ENCODE data around the gene MPEG1.

Gene MPEG1

DNA sequence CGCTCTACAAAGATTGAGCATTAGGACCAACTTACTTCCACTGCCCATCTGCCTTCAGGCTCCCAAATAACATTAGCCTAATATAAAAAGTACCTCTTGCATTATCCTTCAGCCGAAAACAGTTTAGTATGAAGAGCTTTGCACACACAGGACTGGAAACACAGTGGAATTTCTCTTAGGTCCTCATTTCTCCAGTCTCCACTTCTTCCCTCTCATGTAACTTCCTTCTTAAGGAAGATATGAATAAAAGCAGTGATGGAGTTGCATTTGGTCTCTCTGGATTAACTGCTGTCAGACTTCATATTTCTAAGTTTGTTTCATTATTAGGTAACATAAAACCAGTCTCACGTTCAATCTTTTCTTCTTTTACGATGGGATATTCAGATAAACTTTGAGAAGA is 5.6 kb upstream of the MPEG1 start:
- no peak for DNase-seq (ENCODE audit: low read depth, low spot score)

DNA sequence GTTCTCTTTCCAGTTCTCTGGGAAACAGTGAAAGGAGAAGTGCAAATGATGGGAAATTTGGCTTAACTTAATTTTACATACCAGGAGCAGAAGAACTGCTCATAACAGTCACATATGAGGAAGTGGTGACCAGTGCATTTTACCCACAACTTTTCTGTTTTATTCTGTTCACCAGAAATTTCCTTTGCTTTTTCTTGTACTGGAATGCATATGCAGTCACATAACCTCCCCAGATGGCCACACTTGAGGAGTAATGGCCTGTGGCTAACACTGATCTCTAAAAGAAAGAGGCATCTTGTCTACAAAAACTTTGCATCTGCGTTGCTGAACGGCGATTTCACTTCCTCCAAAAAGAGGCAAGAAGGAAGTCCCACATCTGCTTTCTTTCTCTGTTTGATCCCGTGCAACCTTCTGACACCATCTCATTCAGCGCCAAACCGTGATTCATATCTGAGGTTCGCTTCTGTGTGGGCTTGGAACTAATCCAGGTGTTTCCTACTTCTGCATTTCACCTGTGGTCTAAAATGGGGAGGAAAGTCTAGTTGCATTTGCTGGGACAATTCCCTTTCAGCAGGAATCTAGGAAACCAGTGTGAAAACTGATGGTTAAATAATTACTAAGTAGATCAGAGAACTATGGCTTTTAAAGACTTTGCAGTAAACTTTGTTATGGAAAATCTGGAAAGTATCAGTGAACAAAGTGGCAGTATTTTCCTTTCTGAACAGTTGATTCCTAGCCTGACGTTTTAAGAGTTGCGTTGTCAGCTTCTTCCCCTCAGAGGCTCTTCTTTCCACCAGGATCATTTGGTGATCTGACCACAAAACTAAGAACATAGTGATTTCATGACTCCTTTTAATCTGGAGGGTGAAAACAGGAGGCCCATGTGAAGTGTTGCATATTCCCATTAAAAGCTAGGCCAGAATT is 4.2 kb upstream of the MPEG1 start:
- DNase-seq (ENCODE audit: low read depth, low spot score), result no peak

DNA sequence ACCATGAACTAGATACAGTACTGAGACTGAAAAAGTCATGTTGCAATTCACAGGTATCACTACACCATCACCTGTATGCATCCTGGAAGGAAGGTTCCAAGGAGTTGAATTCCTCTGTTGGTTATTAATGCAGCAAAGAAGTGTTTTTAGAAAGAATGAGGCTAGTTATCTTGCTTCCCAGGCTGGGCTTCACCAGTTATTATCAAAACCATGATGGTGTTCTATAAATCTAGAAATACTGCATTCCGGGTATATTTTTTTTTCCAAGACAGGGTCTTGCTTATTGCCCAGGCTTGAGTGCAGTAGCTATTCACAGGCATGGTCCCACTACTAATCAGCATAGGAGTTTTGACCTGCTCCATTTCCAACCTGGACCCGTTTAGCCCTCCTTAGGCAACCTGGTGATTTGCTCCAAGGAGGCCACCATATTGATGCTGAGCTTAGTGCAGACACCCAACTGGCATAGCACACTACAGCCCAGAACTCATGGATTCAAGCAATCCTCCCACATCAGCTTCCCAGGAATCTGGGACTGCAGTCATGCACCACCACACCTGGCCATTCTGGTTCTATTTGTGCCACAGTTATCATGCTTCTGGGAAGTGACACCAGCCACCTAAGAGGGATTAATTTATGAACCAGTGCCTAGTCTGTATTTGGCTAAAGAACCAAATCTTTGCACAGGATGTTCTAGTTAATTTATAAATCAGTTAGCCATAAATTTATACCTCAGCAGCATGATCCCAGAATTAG is 1.6 kb upstream of the MPEG1 start:
- DNase-seq (ENCODE audit: low read depth, low spot score), result no peak

DNA sequence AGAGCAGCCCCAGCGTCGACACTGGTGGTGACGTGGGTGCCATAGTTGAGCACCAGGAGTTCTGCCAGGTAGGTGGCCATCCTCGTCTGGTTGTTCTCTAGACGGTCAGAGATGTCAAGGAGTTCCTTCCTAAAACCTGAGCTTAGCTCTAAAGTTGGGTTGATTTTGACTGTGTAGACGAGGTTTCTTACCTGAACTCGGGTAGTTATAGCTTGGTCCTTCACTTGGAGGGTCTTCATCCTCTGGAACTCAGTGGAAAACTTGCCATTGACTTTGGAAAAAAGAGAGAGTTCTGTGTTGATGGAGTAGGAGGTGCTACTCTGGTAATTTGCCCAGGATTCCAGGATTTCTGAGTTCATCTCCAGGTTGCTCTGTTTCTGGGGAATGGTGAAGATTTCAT is 505 bp downstream of the MPEG1 start:
- DNase-seq (ENCODE audit: low read depth, low spot score), result no peak

DNA sequence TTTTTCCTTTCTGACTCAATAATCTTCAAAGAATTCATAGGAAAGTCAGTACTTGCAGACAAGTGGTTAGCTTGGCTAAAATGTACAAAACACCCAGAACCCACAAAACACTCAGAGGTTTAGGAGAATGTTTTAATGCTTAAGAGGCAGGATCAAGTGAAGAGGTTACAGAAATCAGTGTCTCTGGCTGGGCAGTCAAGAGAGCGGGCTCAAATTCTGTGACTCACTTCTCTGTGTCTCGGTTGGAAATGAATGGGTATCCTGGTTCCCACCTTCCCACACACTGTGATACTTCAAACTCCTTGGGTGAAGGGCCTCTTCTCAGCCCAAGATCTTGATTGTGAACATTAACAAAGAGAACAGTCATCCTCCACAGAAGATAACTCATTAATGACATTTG is 3.8 kb downstream of the MPEG1 start:
- no peak for DNase-seq (ENCODE audit: low read depth, low spot score)

DNA sequence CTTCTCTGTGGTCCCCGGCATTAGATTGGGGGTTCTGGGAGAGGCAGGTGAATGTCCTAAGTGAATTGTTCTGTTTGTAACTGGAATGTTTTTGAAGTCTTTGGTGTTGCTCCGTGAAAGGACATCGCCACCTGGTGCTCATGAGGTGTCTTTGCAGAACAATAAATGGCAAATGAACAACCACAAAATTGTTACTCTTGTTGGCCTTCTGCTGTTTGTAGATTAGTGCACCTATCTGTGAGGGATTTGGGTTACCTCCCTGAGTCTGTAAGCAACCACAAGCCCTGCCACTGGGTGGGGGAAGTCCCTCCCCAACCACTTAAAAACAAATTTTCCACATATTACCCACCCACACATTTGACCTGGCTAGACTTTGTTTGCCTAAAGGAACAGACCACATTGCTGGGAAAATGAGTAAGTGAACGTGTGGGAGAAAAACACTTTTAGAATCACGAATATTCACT is 4.7 kb downstream of the MPEG1 start:
- DNase-seq (ENCODE audit: low read depth, low spot score), result peak; percentile 17

DNA sequence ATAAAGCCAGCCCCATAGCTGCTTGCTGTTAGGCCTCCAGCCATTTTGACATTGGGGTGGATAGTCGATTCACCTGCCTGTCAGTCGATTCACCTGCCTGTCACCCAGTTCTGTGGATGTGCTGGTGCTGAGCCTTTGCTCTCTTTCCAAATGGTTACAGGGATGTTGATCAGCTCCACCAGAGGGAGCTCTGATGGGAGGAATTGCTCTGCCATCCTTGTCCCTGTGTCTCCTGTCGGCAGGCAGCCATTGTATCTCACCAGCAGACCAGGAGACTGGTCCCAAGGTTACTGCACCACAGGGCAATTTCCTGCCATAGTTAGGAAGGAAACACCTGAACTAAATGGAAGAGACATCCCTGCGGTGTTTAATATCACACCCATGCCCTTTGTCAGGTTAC is 6.1 kb downstream of the MPEG1 start:
- DNase-seq (ENCODE audit: low read depth, low spot score), result no peak

DNA sequence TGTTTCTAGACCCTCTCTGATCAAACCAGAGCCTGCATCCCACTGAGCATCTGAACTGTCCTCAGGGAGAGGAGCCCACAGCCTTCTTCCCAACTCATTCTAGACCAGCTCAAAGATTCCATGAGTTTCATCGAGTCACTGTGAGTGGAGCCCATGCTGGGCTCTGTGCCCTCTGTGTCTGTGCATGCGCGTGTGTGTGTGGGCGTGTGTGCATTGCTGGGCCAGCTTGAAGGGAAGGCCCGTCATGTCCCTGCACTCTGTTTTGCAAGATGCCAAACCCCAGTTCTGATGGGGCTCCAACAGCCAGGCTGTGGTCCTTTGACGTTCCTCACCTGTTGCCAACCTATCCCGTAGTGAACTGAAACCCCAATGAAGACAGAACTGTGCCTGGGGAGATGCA is 7.1 kb downstream of the MPEG1 start:
- no peak for DNase-seq (ENCODE audit: low read depth, low spot score)

DNA sequence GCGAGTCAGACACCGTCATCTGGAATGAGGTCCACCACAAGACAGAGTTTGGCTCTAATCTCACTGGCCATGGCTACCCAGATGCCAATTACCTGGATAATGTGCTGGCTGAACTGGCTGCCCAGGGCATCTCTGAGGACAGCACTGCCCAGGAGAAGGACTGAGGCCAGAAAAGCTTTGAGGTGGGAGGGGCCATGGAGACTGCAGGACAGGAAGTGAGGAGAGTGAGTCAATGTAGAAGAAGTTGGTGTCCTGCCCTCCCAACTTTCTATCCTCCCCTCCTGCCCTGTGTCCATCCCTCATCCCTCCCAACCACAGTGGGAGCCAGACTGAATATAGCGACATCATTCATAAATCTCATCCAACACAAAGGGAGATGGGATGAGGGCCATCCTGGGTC is 8.0 kb downstream of the MPEG1 start:
- DNase-seq (ENCODE audit: low read depth, low spot score), result no peak

DNA sequence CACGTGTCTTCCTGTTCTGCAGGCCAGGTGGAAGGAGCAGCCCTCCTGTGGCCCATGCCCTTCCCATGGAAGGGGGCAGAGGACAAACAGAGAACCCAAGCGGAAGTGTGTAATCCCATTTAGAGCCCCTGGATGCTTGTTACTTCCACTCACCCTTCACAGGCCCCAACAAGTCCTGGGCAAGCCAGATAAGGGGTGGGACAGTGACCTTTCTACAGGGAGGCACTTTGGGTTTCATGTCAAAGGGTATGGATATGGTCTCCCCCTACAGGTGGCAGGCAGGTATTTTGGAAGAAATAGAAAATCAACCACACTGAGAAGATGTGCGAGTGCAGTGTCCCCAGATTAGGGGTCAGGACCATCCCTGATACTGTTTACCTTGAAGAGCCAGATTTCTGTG is 11.4 kb downstream of the MPEG1 start:
- no peak for DNase-seq (ENCODE audit: low read depth, low spot score)

DNA sequence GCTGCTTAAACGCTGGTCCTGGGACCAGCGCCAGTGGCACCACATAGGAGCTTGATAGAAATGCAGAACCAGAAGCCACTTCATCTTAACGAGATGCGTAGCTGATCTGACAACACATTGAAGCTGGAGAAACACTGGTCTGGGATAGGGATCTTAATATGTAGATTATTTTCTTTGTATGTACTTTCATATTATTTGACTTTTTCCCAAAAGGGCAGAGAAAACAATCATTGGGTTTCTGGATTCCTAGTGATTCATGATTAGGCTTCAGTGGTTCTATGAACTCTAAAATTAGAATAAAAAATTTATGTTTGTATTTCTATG is 12.3 kb downstream of the MPEG1 start:
- no peak for DNase-seq (ENCODE audit: low read depth, low spot score)

DNA sequence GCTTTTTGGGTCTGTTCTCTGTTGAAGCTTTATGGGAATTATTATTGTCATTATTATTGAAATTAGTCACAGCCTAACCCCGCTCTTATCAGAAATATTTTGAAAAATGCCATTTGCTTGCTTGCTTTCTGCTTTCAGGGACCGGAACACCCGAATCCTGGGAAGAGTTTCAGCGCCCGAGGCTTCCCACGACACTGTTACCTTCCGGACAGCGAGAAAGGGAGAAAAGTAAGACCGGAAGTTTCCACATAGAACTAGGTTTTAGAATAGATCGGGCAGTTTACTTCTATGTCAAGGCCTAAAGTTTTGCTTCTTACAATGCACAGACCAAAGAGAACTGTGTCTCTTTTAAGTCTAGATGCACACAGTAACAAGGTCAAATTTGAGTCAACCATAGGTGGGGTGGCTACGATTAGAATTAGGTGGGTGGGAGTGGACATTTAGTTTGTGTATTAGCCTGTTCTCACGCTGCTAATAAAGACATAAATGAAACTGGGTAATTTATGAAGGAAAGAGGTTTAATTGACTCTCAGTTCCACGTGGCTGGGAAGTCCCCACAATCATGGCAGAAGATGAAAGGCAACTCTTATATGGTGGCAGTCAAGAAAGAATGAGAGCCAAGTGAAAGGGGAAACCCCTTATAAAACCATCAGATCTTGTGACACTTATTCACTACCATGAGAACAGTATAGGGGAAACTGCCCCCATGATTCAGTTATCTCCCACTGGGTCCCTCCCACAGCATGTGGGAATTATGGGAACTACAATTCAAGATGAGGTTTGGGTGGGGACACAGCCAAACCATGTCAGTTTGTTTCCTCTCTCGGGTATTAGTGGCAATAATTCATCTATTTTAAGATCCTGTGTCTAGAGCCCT is 12.9 kb downstream of the MPEG1 start:
- no peak for DNase-seq (ENCODE audit: low read depth, low spot score)

DNA sequence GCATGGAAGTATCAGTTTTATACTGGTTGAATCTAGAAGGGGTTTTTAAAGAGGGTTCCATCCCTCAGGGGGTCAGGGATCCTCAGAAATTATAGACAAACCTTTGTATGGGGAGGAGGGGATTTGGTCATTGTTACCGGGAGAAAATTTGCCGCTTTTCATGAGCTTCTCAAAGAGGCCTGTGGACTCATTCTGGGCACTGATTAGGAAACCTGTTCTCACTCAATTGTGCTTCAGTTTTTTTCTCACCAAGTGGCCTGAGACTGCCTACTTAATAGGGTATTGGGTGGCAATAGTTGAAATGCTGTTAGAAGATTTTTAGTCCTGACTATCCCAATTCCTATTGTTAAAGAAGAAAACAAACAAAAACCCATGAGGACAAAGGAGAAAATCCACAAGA is 14.0 kb downstream of the MPEG1 start:
- DNase-seq (ENCODE audit: low read depth, low spot score), result no peak

DNA sequence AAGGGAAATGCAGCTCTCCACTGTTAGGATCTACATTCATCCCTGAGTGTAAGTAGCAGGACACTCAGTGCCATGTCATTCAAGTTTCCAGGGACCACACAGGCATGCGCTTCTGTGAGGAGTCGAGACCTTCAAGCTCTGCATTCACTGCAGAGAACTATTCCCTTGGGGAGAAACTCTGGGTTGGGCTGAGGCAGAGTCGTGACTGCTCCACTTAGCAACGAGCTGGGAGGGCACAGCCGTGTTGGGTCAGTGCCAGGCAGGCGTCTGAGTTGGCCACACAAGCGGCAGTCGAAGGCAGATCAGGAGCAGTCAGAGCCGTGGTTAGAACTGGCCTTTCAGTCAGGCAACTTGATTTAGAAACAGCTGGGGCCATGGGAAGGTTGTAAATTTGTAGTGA is 14.7 kb downstream of the MPEG1 start:
- no peak for DNase-seq (ENCODE audit: low read depth, low spot score)

DNA sequence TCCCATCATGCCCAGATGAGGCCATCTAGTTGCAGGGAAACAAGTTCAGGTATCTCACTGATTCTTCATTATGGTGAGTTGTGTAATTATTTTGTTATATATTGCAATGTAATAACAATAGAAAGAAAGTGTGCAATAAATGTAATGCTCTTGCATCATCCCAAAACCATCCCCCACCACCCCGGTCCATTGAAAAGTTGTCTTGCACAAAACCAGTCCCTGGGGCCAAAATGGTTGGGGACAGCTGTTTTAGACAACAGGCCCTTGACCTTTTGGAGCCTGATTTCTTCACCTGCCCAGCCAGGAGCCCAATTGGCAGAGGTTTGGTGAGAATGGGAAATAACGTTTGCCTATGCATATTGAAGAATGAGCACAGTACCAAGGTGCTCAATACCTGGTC is 15.9 kb downstream of the MPEG1 start:
- DNase-seq (ENCODE audit: low read depth, low spot score), result no peak

DNA sequence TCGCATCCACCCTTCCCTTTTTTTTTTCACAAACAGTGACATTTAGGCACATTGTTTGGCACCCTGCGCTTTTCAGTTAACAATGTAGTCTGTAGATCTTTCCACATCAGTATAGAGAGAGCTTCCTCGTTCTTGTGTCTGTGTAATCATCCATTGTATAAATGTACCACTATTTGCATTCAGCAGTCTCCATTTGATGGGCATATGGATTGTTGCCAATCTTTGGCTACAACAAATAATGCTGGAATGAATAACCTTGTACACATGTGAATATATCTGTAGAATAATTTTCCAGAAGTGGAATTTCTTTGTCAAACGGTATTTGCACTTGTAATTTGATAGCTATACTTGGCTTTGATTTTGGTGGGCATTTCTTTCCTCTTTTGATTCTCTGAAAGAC is 17.1 kb downstream of the MPEG1 start:
- DNase-seq (ENCODE audit: low read depth, low spot score), result no peak

DNA sequence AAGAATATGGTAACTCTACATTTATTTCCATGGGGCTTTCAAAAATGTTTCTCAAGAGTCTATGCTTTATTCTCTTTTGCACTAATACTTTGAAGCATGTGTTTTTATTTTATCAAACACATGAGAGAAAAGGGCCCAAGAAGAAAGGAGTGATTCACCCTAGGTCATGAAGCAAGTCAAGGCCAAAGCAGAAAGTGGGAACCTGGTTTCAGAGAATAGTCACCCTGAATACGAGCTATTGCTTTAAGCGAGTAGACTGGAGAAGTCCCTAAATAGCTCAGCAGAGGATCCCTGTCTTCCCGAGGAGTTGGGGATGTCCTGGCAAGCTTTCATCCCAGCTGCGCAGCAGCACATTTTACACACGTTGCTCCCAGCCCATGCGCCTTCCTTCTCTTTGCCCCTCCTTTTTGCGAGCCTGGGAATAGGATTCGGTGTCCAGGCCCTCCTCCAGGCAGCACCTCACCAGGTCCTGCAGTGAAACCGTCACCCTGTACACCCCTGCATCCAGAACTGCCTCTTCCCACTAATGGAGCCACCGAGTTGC is 19.1 kb downstream of the MPEG1 start:
- DNase-seq (ENCODE audit: low read depth, low spot score), result no peak

DNA sequence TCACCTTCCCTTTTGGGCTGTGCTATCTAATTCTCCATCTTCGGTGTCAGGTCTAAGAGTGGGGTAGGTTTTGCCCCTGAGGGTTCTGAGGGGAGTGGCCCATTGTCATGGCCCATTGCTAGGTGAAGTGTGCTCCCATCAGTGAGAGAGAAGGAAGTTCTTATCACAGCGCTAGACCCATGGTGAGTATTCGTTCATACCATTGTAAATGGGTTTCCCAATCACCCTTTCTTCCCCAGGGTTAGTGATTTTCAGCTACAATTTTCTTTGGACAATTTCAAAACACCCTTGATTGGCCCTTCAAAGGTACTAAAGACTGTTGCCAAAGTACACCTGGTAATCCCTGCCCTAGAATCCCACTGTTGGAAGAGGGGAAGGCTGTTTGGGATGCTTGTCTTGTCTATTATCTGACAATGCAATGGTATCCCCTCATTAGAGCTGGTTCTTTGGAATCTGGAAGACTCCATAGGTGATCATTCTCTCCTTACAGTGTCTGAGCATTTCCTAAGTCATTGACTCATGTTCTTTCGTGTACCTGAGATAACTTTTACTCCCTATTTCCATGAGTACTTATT is 20.2 kb downstream of the MPEG1 start:
- no peak for DNase-seq (ENCODE audit: low read depth, low spot score)

DNA sequence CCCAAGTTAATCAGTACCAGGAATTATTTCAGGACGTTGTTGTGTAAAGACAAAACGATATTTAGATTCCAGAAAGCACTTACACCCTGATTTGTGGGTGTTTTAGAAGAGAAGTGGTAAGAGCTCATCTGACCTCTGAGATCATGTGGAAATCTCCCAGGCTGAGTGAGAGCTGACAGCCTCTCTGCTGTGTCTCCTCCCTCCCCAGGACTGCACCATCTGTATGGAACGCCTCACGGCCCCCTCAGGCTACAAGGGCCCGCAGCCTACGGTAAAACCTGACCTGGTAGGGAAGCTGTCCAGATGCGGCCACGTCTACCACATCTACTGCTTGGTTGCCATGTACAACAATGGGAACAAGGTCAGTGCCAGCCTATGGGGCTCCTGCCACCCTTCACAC is 20.8 kb downstream of the MPEG1 start:
- no peak for DNase-seq (ENCODE audit: low read depth, low spot score)

DNA sequence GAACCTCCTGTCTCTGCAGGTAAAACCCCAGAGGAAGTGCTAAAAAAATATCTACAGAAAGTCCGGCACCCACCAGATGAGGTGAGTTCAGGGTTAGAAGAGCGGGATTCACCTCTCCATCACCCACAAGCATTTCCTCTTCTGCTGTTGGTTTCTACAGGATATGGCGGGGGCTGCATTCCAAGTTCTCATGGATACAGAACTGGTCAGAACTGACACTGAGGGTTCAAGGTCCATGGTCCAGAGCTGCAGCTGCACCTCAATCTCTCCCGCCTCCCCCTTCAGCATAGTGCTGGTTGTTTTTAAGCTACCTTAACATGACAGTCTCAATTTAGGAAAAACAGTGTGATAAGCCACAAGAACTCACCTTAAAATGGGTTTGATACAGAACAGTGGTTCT is 21.6 kb downstream of the MPEG1 start:
- no peak for DNase-seq (ENCODE audit: low read depth, low spot score)

DNA sequence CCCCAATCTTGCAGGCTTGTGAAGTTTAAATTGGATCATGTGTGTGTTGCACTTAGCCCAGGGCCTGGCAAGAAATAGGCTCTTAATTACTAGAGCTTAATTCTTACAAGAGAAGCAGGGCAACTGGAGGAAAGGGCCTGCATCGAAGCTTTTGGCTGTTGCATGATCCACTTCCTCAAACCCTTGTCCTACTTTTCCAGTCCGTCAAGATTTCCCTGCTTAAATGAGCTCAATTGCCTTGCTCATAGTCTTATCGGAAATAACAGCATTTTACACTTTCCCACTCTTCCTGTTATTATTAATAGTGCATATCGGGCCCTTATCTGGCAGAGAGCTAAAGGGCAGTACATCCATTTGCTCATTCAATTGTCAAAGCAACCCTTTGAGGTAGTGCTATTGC is 22.7 kb downstream of the MPEG1 start:
- DNase-seq (ENCODE audit: low read depth, low spot score), result no peak

DNA sequence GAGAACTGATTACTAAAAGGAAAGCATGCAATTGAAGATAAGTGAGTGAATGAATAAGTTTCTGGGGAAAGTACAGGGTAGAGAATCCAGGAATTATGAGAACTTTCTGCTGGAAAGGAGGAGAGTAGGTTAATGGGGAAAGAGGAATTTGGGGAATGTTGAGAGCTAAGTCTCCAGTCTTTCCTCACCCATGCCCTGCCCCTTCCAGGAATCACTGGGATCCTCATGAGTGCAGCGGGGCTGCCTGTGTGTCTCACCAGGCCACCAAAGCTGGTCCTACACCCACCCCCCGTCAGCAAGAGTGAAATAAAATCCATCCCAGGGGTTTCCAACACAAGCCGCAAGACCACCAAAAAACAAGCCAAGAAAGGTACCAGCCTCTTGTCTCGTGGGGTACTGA is 23.8 kb downstream of the MPEG1 start:
- no peak for DNase-seq (ENCODE audit: low read depth, low spot score)

All from iPS DF 19.7 (cell line).